Memory B cell (primary cell): ENCODE data around the gene TRERF1.

Experiments used
- ATAC-seq: fragments of 150-1000 bp; cut with Tn5 transposase; 2 replicates; pipeline ENCODE4 v1.10.0; 2021; ENCODE audit warnings: low read depth, mild to moderate bottlenecking, moderate library complexity
- DNase-seq, 2 donors: peaks; one replicate each; pipeline ENCODE4 v3.0.0; 2022; ENCODE audit warnings: low spot score in 2 of 2
- H3K27ac Mint-ChIP-seq: one replicate; pipeline ENCODE4 v1.8.0; 2022; ENCODE audit warnings: mild to moderate bottlenecking, moderate library complexity, mixed read lengths
- H3K27me3 Mint-ChIP-seq: one replicate; pipeline ENCODE4 v1.8.0; 2022; ENCODE audit warnings: mixed read lengths
- H3K36me3 Mint-ChIP-seq: one replicate; pipeline ENCODE4 v1.8.0; 2022; ENCODE audit warnings: mild to moderate bottlenecking, mixed read lengths
- H3K4me1 Mint-ChIP-seq: one replicate; pipeline ENCODE4 v1.8.0; 2022; ENCODE audit warnings: mixed read lengths
- H3K4me3 Mint-ChIP-seq: one replicate; pipeline ENCODE4 v1.8.0; 2022; ENCODE audit warnings: mild to moderate bottlenecking, moderate library complexity, mixed read lengths
- H3K9me3 Mint-ChIP-seq: one replicate; pipeline ENCODE4 v1.8.0; 2022; ENCODE audit warnings: mixed read lengths

Gene TRERF1

GRCh38 chr6:42402184-42402583 is 49.5 kb downstream of the TRERF1 start:
- ATAC-seq (no peak), DNase-seq (no peak)
- no peaks in the 10 kb centered on the region for H3K27me3 Mint-ChIP-seq
- H3K4me1 Mint-ChIP-seq = peaks cover 5% of the 10 kb centered on the region
- no peak overlapping the region for H3K27ac Mint-ChIP-seq
- no peak overlapping the region for H3K4me3 Mint-ChIP-seq
- no peaks in the 10 kb centered on the region for H3K36me3 Mint-ChIP-seq
- no peaks in the 10 kb centered on the region for H3K9me3 Mint-ChIP-seq

DNA sequence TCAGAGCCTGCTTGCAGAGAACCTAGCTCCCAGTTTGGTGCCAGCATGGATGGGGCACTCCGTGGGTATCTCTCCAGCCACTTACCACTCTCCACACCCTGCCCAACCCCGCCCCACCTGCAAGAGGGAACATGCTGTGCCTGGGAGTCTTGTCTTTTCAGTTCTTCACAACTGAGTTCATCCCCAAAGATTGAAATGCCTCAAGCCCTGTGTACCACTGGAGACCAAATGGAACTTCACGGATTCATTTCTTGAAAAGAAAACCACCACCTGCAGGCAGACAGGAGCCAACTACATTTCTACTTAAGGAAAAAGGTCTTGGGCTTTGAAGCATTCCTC is 50.1 kb downstream of the TRERF1 start:
- no peaks in the 10 kb centered on the region for H3K36me3 Mint-ChIP-seq
- ATAC-seq = no peak
- H3K4me3 Mint-ChIP-seq = no peak overlapping the region
- no peak for DNase-seq
- H3K9me3 Mint-ChIP-seq = no peaks in the 10 kb centered on the region
- H3K27me3 Mint-ChIP-seq = no peaks in the 10 kb centered on the region
- H3K27ac Mint-ChIP-seq = no peak overlapping the region
- peaks cover 5% of the 10 kb centered on the region for H3K4me1 Mint-ChIP-seq

- H3K4me3 Mint-ChIP-seq = no peak overlapping the region
- no peak for DNase-seq
- no peaks in the 10 kb centered on the region for H3K27me3 Mint-ChIP-seq
- no peaks in the 10 kb centered on the region for H3K36me3 Mint-ChIP-seq
- no peak overlapping the region for H3K27ac Mint-ChIP-seq
- H3K9me3 Mint-ChIP-seq = no peaks in the 10 kb centered on the region
- H3K4me1 Mint-ChIP-seq = peaks cover 5% of the 10 kb centered on the region
- ATAC-seq = no peak
These were observed 50.7 kb downstream of the TRERF1 start for GRCh38 chr6:42400886-42401612.

GRCh38 chr6:42400061-42400760 is 51.5 kb downstream of the TRERF1 start:
- ATAC-seq (no peak), DNase-seq (no peak)
- no peak overlapping the region for H3K27ac Mint-ChIP-seq
- H3K36me3 Mint-ChIP-seq = no peaks in the 10 kb centered on the region
- H3K27me3 Mint-ChIP-seq = no peaks in the 10 kb centered on the region
- peaks cover 7% of the 10 kb centered on the region for H3K4me1 Mint-ChIP-seq
- no peak overlapping the region for H3K4me3 Mint-ChIP-seq
- no peaks in the 10 kb centered on the region for H3K9me3 Mint-ChIP-seq

DNA sequence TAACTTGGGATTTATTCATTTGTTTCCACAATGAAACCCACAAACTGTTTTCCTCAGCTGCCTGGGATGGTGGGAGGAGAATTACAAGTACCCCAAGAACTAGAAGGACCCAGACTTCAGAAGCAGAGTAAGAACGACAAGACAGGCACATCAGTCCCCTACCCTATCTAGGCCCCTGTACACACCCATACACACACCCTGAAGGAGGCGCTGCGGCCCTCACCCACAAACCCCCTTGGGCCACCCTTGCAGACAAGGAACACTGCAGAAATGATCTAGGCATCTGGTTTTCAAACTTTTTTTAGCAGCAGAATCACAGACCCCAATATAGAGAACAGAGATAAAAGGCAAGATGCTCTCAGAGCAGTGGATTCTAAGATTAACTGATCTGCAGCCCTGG is 55.0 kb downstream of the TRERF1 start:
- H3K4me3 Mint-ChIP-seq = no peak overlapping the region
- no peak overlapping the region for H3K27ac Mint-ChIP-seq
- H3K36me3 Mint-ChIP-seq = no peaks in the 10 kb centered on the region
- no peaks in the 10 kb centered on the region for H3K9me3 Mint-ChIP-seq
- peak; percentile 39 for ATAC-seq
- H3K27me3 Mint-ChIP-seq = no peaks in the 10 kb centered on the region
- H3K4me1 Mint-ChIP-seq = peaks cover 21% of the 10 kb centered on the region
- DNase-seq = no peak

GRCh38 chr6:42394881-42395620 is 56.7 kb downstream of the TRERF1 start:
- ATAC-seq (peak; percentile 37), DNase-seq (no peak)
- peak overlapping the region; percentile 71 for H3K27ac Mint-ChIP-seq
- no peaks in the 10 kb centered on the region for H3K9me3 Mint-ChIP-seq
- no peaks in the 10 kb centered on the region for H3K36me3 Mint-ChIP-seq
- peaks cover 30% of the 10 kb centered on the region for H3K4me1 Mint-ChIP-seq
- peak overlapping the region; percentile 72 for H3K4me3 Mint-ChIP-seq
- H3K27me3 Mint-ChIP-seq = no peaks in the 10 kb centered on the region

- Mint-ChIP-seq H3K4me1 (peaks cover 35% of the 10 kb centered on the region), H3K27me3 (no peaks in the 10 kb centered on the region), H3K4me3 (peak overlapping the region; percentile 65), H3K9me3 (no peaks in the 10 kb centered on the region), H3K36me3 (no peaks in the 10 kb centered on the region), H3K27ac (peak overlapping the region; percentile 25)
- DNase-seq (no peak), ATAC-seq (no peak)
These were observed 57.6 kb downstream of the TRERF1 start for GRCh38 chr6:42394151-42394550.

DNA sequence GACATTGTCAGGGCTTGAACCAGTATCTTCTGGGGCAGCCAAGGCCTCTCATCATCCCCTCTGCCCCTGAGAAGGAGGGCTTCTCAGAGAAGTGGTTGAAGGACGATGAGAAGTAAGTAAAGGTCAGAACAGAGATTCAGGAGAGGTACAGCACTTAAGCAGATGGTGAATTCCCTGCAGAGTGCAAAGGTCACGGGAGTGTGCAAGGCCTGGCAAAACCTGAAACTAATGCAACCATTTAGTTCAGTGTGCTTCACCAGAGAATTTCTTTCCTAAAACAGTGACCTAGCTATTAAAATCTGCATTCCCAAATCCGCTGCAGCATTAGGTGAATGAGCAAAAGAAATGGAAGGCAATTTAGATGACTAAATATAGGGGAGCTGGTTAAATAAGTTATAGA is 58.4 kb downstream of the TRERF1 start:
- Mint-ChIP-seq H3K9me3 (no peaks in the 10 kb centered on the region), H3K4me1 (peaks cover 39% of the 10 kb centered on the region), H3K27me3 (no peaks in the 10 kb centered on the region), H3K4me3 (no peak overlapping the region), H3K27ac (peak overlapping the region; percentile 58), H3K36me3 (no peaks in the 10 kb centered on the region)
- DNase-seq (no peak), ATAC-seq (no peak)

- H3K27ac Mint-ChIP-seq = peak overlapping the region; percentile 58
- H3K27me3 Mint-ChIP-seq = no peaks in the 10 kb centered on the region
These were observed 58.9 kb downstream of the TRERF1 start for GRCh38 chr6:42392833-42393232.

DNA sequence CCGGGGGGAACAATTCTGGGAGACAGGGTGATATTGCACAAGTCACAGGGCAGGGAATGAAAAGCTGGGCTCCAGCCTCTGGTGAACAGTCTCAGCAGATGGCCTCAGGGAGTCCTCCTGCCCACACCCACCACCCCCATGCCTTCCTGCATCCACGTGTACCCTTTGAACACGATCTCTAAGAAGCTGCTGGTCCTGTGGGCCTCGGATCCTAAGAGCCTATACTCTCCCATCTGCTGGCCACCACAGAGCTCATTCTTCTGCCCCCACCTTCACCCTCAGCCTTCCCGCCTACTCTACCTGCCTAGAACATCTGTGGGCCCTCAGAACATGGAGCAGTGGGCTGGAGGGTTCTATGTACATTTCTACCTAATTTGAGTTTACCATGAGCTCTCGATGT is 60.3 kb downstream of the TRERF1 start:
- no peaks in the 10 kb centered on the region for H3K36me3 Mint-ChIP-seq
- H3K4me1 Mint-ChIP-seq = peaks cover 43% of the 10 kb centered on the region
- no peaks in the 10 kb centered on the region for H3K27me3 Mint-ChIP-seq
- H3K9me3 Mint-ChIP-seq = no peaks in the 10 kb centered on the region
- DNase-seq = no peak
- no peak for ATAC-seq
- H3K4me3 Mint-ChIP-seq = no peak overlapping the region
- peak overlapping the region; percentile 98 for H3K27ac Mint-ChIP-seq

More at GRCh38 chr6:42392833-42393232, 58.9 kb downstream of the TRERF1 start:
- peaks cover 39% of the 10 kb centered on the region for H3K4me1 Mint-ChIP-seq
- no peak for ATAC-seq
- H3K4me3 Mint-ChIP-seq = no peak overlapping the region
- no peaks in the 10 kb centered on the region for H3K36me3 Mint-ChIP-seq
- H3K9me3 Mint-ChIP-seq = no peaks in the 10 kb centered on the region
- no peak for DNase-seq

- ATAC-seq = peak; percentile 84
- no peaks in the 10 kb centered on the region for H3K27me3 Mint-ChIP-seq
These were observed 61.3 kb downstream of the TRERF1 start for GRCh38 chr6:42390228-42390934.

GRCh38 chr6:42389736-42390135 is 62.0 kb downstream of the TRERF1 start:
- no peaks in the 10 kb centered on the region for H3K36me3 Mint-ChIP-seq
- peak overlapping the region; percentile 82 for H3K4me3 Mint-ChIP-seq
- no peaks in the 10 kb centered on the region for H3K9me3 Mint-ChIP-seq
- H3K4me1 Mint-ChIP-seq = peaks cover 37% of the 10 kb centered on the region
- no peaks in the 10 kb centered on the region for H3K27me3 Mint-ChIP-seq
- peak overlapping the region; percentile 98 for H3K27ac Mint-ChIP-seq
- ATAC-seq = peak; percentile 14
- DNase-seq = no peak

More at GRCh38 chr6:42390228-42390934, 61.3 kb downstream of the TRERF1 start:
- no peaks in the 10 kb centered on the region for H3K36me3 Mint-ChIP-seq
- peak overlapping the region; percentile 98 for H3K27ac Mint-ChIP-seq
- peak overlapping the region; percentile 82 for H3K4me3 Mint-ChIP-seq
- peaks cover 43% of the 10 kb centered on the region for H3K4me1 Mint-ChIP-seq
- no peaks in the 10 kb centered on the region for H3K9me3 Mint-ChIP-seq
- peak in 1 of 2 donors; percentile 30 for DNase-seq

DNA sequence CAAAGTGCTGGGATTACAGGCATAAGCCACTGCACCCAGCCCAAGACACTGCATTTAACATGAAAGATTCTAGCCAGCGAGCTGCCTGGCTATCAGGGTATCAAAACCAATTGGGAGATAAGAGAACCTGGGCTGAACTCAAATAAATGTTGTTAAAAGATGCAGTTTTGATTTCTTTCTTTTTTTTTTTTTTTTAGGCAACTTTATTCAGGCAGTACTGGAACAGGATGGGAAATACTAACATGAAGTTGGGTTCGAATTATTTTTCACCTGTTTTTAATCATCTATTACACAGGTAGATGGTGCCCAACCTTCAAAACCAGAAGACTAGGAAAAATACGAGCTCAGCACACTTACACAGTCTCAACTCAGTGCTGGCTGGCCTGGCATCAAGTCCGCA is 63.7 kb downstream of the TRERF1 start:
- Mint-ChIP-seq H3K27ac (no peak overlapping the region), H3K9me3 (no peaks in the 10 kb centered on the region), H3K4me1 (peaks cover 28% of the 10 kb centered on the region), H3K4me3 (no peak overlapping the region), H3K36me3 (no peaks in the 10 kb centered on the region), H3K27me3 (no peaks in the 10 kb centered on the region)
- DNase-seq (no peak), ATAC-seq (no peak)

DNA sequence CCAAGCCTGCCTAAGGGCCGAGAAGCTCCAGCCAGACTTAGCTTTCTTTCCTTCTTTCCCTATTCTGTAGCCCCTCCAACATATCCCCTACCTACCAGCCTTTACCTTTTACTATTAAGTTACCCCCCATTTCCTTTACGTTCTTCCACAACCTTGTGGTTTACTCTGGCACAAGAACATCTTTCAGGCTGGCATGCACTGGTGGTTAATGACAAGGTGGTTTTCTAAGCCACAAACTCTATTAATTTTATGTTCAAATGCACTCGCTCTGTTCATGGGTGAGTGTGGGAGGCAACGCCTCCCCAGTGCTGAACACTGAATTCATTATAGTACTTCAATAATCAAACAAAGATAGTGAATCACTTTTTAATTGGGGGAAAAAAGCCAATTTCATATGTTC is 64.4 kb downstream of the TRERF1 start:
- H3K4me3 Mint-ChIP-seq = peak overlapping the region; percentile 36
- peak; percentile 69 for ATAC-seq
- DNase-seq = no peak
- no peaks in the 10 kb centered on the region for H3K27me3 Mint-ChIP-seq
- no peaks in the 10 kb centered on the region for H3K9me3 Mint-ChIP-seq
- no peak overlapping the region for H3K27ac Mint-ChIP-seq
- peaks cover 24% of the 10 kb centered on the region for H3K4me1 Mint-ChIP-seq
- no peaks in the 10 kb centered on the region for H3K36me3 Mint-ChIP-seq
